HEK293 (cell line): ENCODE measurements around the gene ASF1B.

Source experiments
- CTCF ChIA-PET: fragments of 350-600 bp; formaldehyde crosslinking; extraction: SDS; loops from one replicate; lab custom pipeline; 2021; ENCODE audit warnings: antibody characterized with exemption; lab: Yijun Ruan, JAX
- POLR2A ChIA-PET: fragments of 300-600 bp; formaldehyde crosslinking; extraction: SDS; loops from one replicate; lab custom pipeline; 2020; ENCODE audit warnings: antibody characterized with exemption, inconsistent platforms; lab: Yijun Ruan, JAX
- H3K27ac ChIP-seq: fragments of 200-500 bp; sonication (Bioruptor generic); 2 replicates; pipeline ENCODE4 v1.5.1; 2014; ENCODE audit warnings: low read depth, low read length, control low read depth, inconsistent platforms; ENCODE audit errors: extremely low read depth
- H3K36me3 ChIP-seq, 2 experiments: fragments of 200-500 bp in 1 of 2; sonication (Bioruptor generic) in 1 of 2; 1 replicate in 1 of 2; 2 replicates in 1 of 2; pipeline ENCODE4 v1.5.1; 2014 to 2017; ENCODE audit warnings: inconsistent platforms in 2 of 2, low read length in 2 of 2; ENCODE audit not compliant: control insufficient read depth in 2 of 2, insufficient read depth in 1 of 2
- H3K4me1 ChIP-seq: fragments of 200-500 bp; sonication (Bioruptor generic); 2 replicates; pipeline ENCODE4 v1.5.1; 2014; ENCODE audit warnings: mild to moderate bottlenecking, low read length, inconsistent platforms; ENCODE audit not compliant: control insufficient read depth, insufficient read depth
- H3K4me3 ChIP-seq: 2 replicates; pipeline ENCODE4 v1.5.1; 2011; ENCODE audit warnings: low read depth, mild to moderate bottlenecking, control low read depth, low read length, moderate library complexity
- H3K9me3 ChIP-seq: fragments of 200-500 bp; sonication (Bioruptor generic); 2 replicates; pipeline ENCODE4 v1.5.1; 2014; ENCODE audit warnings: low read depth, low read length, inconsistent platforms; ENCODE audit not compliant: control insufficient read depth, insufficient read depth
- EGR2 ChIP-seq: fragments of 450-650 bp; formaldehyde crosslinking; IDR thresholded peaks from 2 replicates; pipeline ENCODE4 v1.5.1; 2016; ENCODE audit warnings: low read depth, missing biosample characterization, missing genetic modification characterization
- GLI2 ChIP-seq: fragments of 450-650 bp; formaldehyde crosslinking; IDR thresholded peaks from 2 replicates; pipeline ENCODE4; 2017; ENCODE audit warnings: missing biosample characterization, missing genetic modification characterization, low read depth, borderline replicate concordance
- HOXA7 ChIP-seq: sonication (generic); formaldehyde crosslinking; IDR thresholded peaks from 2 replicates; pipeline ENCODE4 v1.8.1; 2022; ENCODE audit warnings: missing genetic modification reagents, borderline replicate concordance
- KLF10 ChIP-seq: fragments of 450-650 bp; IDR thresholded peaks from 2 replicates; pipeline ENCODE4 v1.5.1; 2018; ENCODE audit warnings: missing biosample characterization, mild to moderate bottlenecking, missing genetic modification characterization
- MZF1 ChIP-seq: fragments of 450-650 bp; formaldehyde crosslinking; IDR thresholded peaks from 2 replicates; pipeline ENCODE4 v1.5.1; 2017; ENCODE audit warnings: missing biosample characterization, missing genetic modification characterization, borderline replicate concordance
- RBAK ChIP-seq: fragments of 450-650 bp; formaldehyde crosslinking; IDR thresholded peaks from 2 replicates; pipeline ENCODE4 v1.5.1; 2016; ENCODE audit warnings: missing biosample characterization, missing genetic modification characterization
- SALL2 ChIP-seq: fragments of 450-650 bp; formaldehyde crosslinking; IDR thresholded peaks from 2 replicates; pipeline ENCODE4 v1.5.0; 2017; ENCODE audit warnings: missing biosample characterization, mild to moderate bottlenecking, missing genetic modification characterization, borderline replicate concordance
- TCF7L2 ChIP-seq: IDR thresholded peaks from 2 replicates; pipeline ENCODE4 v1.6.1; 2011; ENCODE audit warnings: low read depth, mild to moderate bottlenecking, inconsistent platforms, low read length, moderate library complexity, borderline replicate concordance
- ZBTB21 ChIP-seq: fragments of 450-650 bp; formaldehyde crosslinking; IDR thresholded peaks from 2 replicates; pipeline ENCODE4 v1.5.1; 2017; ENCODE audit warnings: missing biosample characterization, missing genetic modification characterization
- ZBTB6 ChIP-seq: fragments of 450-650 bp; formaldehyde crosslinking; IDR thresholded peaks from 2 replicates; pipeline ENCODE4 v1.5.1; 2017; ENCODE audit warnings: missing biosample characterization, missing genetic modification characterization
- ZEB2 ChIP-seq: fragments of 450-650 bp; formaldehyde crosslinking; IDR thresholded peaks from 2 replicates; pipeline ENCODE4 v1.5.1; 2016; ENCODE audit warnings: missing biosample characterization, missing genetic modification characterization
- ZNF138 ChIP-seq: fragments of 450-650 bp; formaldehyde crosslinking; IDR thresholded peaks from 2 replicates; pipeline ENCODE4 v1.5.1; 2016; ENCODE audit warnings: missing biosample characterization, missing genetic modification characterization, borderline replicate concordance
- ZNF146 ChIP-seq: fragments of 450-650 bp; formaldehyde crosslinking; IDR thresholded peaks from 2 replicates; pipeline ENCODE4 v1.5.1; 2016; ENCODE audit warnings: missing biosample characterization, missing genetic modification characterization
- ZNF211 ChIP-seq: fragments of 450-650 bp; formaldehyde crosslinking; IDR thresholded peaks from 2 replicates; pipeline ENCODE4 v1.5.1; 2016; ENCODE audit warnings: low read depth, missing biosample characterization, missing genetic modification characterization
- ZNF248 ChIP-seq: fragments of 450-650 bp; formaldehyde crosslinking; IDR thresholded peaks from 2 replicates; pipeline ENCODE4 v1.5.1; 2017; ENCODE audit warnings: missing biosample characterization, missing genetic modification characterization
- ZNF280C ChIP-seq: fragments of 450-650 bp; formaldehyde crosslinking; IDR thresholded peaks from 2 replicates; pipeline ENCODE4 v1.5.1; 2016; ENCODE audit warnings: missing biosample characterization, missing genetic modification characterization
- ZNF280D ChIP-seq: fragments of 450-650 bp; formaldehyde crosslinking; IDR thresholded peaks from 2 replicates; pipeline ENCODE4 v1.5.1; 2016; ENCODE audit warnings: missing biosample characterization, missing genetic modification characterization
- ZNF311 ChIP-seq: fragments of 450-650 bp; formaldehyde crosslinking; IDR thresholded peaks from 2 replicates; pipeline ENCODE4 v1.5.1; 2017; ENCODE audit warnings: missing biosample characterization, missing genetic modification characterization, borderline replicate concordance
- ZNF335 ChIP-seq: fragments of 450-650 bp; formaldehyde crosslinking; conservative IDR thresholded peaks from 2 replicates; pipeline ENCODE4 v1.5.1; 2016; ENCODE audit warnings: missing biosample characterization, missing genetic modification characterization
- ZNF350 ChIP-seq: fragments of 450-650 bp; formaldehyde crosslinking; IDR thresholded peaks from 2 replicates; pipeline ENCODE4 v1.5.0; 2017; ENCODE audit warnings: missing biosample characterization, mild to moderate bottlenecking, missing genetic modification characterization
- ZNF501 ChIP-seq: fragments of 450-650 bp; formaldehyde crosslinking; IDR thresholded peaks from 2 replicates; pipeline ENCODE4 v1.5.1; 2016; ENCODE audit warnings: missing biosample characterization, missing genetic modification characterization
- ZNF529 ChIP-seq: fragments of 450-650 bp; formaldehyde crosslinking; IDR thresholded peaks from 2 replicates; pipeline ENCODE4 v1.5.1; 2017; ENCODE audit warnings: missing genetic modification characterization, missing biosample characterization; ENCODE audit not compliant: insufficient replicate concordance
- ZNF600 ChIP-seq: fragments of 450-650 bp; formaldehyde crosslinking; IDR thresholded peaks from 2 replicates; pipeline ENCODE4 v1.5.1; 2016; ENCODE audit warnings: missing biosample characterization, missing genetic modification characterization
- ZNF626 ChIP-seq: fragments of 450-650 bp; sonication (Bioruptor Pico); formaldehyde crosslinking; IDR thresholded peaks from 2 replicates; pipeline ENCODE4 v1.5.1; 2018; ENCODE audit warnings: missing biosample characterization, missing genetic modification characterization, inconsistent platforms
- ZNF629 ChIP-seq: fragments of 450-650 bp; formaldehyde crosslinking; IDR thresholded peaks from 2 replicates; pipeline ENCODE4 v1.5.1; 2017; ENCODE audit warnings: missing biosample characterization, missing genetic modification characterization
- ZNF704 ChIP-seq: fragments of 450-650 bp; formaldehyde crosslinking; IDR thresholded peaks from 2 replicates; pipeline ENCODE4 v1.5.1; 2016; ENCODE audit warnings: missing biosample characterization, missing genetic modification characterization
- ZNF707 ChIP-seq: fragments of 450-650 bp; formaldehyde crosslinking; IDR thresholded peaks from 2 replicates; pipeline ENCODE4 v1.5.1; 2016; ENCODE audit warnings: missing biosample characterization, missing genetic modification characterization
- ZNF768 ChIP-seq: fragments of 450-650 bp; formaldehyde crosslinking; IDR thresholded peaks from 2 replicates; pipeline ENCODE4 v1.5.1; 2018; ENCODE audit warnings: missing biosample characterization, mild to moderate bottlenecking, missing genetic modification characterization
- ZNF776 ChIP-seq: fragments of 450-650 bp; formaldehyde crosslinking; IDR thresholded peaks from 2 replicates; pipeline ENCODE4 v1.5.0; 2017; ENCODE audit warnings: missing biosample characterization, missing genetic modification characterization, borderline replicate concordance

Gene ASF1B

GRCh38 chr19:14177496-14178074 is 41.2 kb upstream of the ASF1B start:
- POLR2A ChIA-PET, result interaction anchor here (1.8 kb wide), 1 partner anchor 41 kb away, joined by 6 read pairs; the partner anchor contains the start of gene ASF1B
- TF ChIP-seq TCF7L2 (no peak), ZNF248 (tag by site-specific recombination) (no peak), ZNF350 (tag by site-specific recombination) (no peak), ZNF146 (tag by site-specific recombination) (no peak), ZNF335 (tag by site-specific recombination) (no peak), GLI2 (tag by site-specific recombination) (no peak), ZNF501 (tag by site-specific recombination) (no peak), ZNF529 (tag by site-specific recombination) (no peak), ZNF707 (tag by site-specific recombination) (no peak), ZNF138 (tag by site-specific recombination) (no peak), KLF10 (tag by site-specific recombination) (no peak), ZNF600 (tag by site-specific recombination) (no peak), MZF1 (tag by site-specific recombination) (no peak), ZEB2 (tag by site-specific recombination) (no peak), RBAK (tag by site-specific recombination) (no peak), ZNF768 (tag by site-specific recombination) (no peak), ZNF776 (tag by site-specific recombination) (no peak), HOXA7 (no peak), ZBTB6 (tag by site-specific recombination) (no peak)
- no peak overlapping the region for H3K4me3 ChIP-seq
- H3K4me1 ChIP-seq, result no peaks in the 10 kb centered on the region
- H3K9me3 ChIP-seq, result no peaks in the 10 kb centered on the region
- no peak overlapping the region for H3K27ac ChIP-seq
- H3K36me3 ChIP-seq, result peaks cover 7 to 47% of the 10 kb centered on the region in 2 experiments; a peak in 2 of 3 replicates
- CTCF ChIA-PET, result interaction anchor here (1.8 kb wide), 1 partner anchor 171 kb away, joined by 6 read pairs; no protein-coding TSS in a partner anchor

- CTCF ChIA-PET, result no interaction called here
- Histone ChIP-seq H3K4me1 (no peaks in the 10 kb centered on the region), H3K9me3 (no peaks in the 10 kb centered on the region), H3K36me3 (peaks cover 7 to 67% of the 10 kb centered on the region in 2 experiments; a peak in 2 of 3 replicates), H3K4me3 (no peak overlapping the region), H3K27ac (no peak overlapping the region)
- POLR2A ChIA-PET, result interaction anchor here (0.7 kb wide), 1 partner anchor 10 kb away, joined by 3 read pairs; no protein-coding TSS in a partner anchor
- TF ChIP-seq ZNF280D (tag by site-specific recombination) (no peak), ZNF311 (tag by site-specific recombination) (no peak), ZNF280C (tag by site-specific recombination) (no peak), EGR2 (peak; percentile 100), ZNF626 (tag by site-specific recombination) (no peak), SALL2 (tag by site-specific recombination) (no peak), ZNF704 (tag by site-specific recombination) (no peak), ZBTB21 (tag by site-specific recombination) (no peak), ZNF629 (tag by site-specific recombination) (no peak), ZNF211 (tag by site-specific recombination) (no peak)
These were observed 39.0 kb upstream of the ASF1B start for GRCh38 chr19:14175351-14175792.
